HCT116 (cell line): ENCODE data around the gene PKIB. TPM values are rescaled to one million over a fixed set of nuclear protein-coding genes. Genes with fewer than 3 reads are reported as not detected.

Source experiments
- ATAC-seq: fragments of 200-7000 bp; cut with Tn5 transposase; 2 replicates; pipeline ENCODE4 v1.9.1; 2020; ENCODE audit warnings: mild to moderate bottlenecking, moderate library complexity
- BruUV-seq: library from RNA; stranded (reverse); fragments of 400-500 nt; replicated peaks from 2 replicates; lab custom pipeline; 2021; lab: Mats Ljungman, UMichigan
- CTCF ChIA-PET: fragments of 300-600 bp; sonication (Branson Sonifier 250); formaldehyde crosslinking; loops from one replicate; lab custom pipeline; 2021; ENCODE audit warnings: antibody characterized with exemption; lab: Charles Lee
- POLR2A ChIA-PET: fragments of 300-600, 350-600 bp; sonication (Branson Sonifier 250); formaldehyde crosslinking; loops from one replicate; lab custom pipeline; 2021; ENCODE audit warnings: antibody characterized with exemption; lab: Charles Lee
- RAD21 ChIA-PET, 2 experiments: fragments of 300-600 bp; sonication (Branson Sonifier 250); formaldehyde crosslinking; loops; one replicate each; lab custom pipeline; 2023; ENCODE audit warnings: low total read pairs in 2 of 2; ENCODE audit not compliant: uncharacterized antibody in 2 of 2, unreplicated experiment in 2 of 2, low non-redundant PET in 1 of 2; lab: Charles Lee
- DNase-seq: peaks from one replicate; pipeline ENCODE4 v3.0.0-alpha.2; 2010; ENCODE audit warnings: low read depth, low spot score
- H2AFZ ChIP-seq: fragments of 200-600 bp; shearing (Covaris generic), sonication (generic); 2 replicates; pipeline ENCODE4 v1.6.1; 2017; ENCODE audit warnings: low read depth, mixed run types, mixed read lengths, antibody characterized with exemption, low read length; ENCODE audit not compliant: poor library complexity, severe bottlenecking
- H3K27ac ChIP-seq: 2 replicates; pipeline ENCODE4 v1.5.1; 2012; ENCODE audit warnings: low read depth, low read length
- H3K27me3 ChIP-seq: fragments of 200-600 bp; sonication (generic); 2 replicates; pipeline ENCODE4 v1.6.1; 2016; ENCODE audit warnings: mixed run types, low read length, mixed read lengths; ENCODE audit not compliant: insufficient read depth
- H3K36me3 ChIP-seq, 2 experiments: fragments of 200-500 bp in 1 of 2; fragments of 200-600 bp in 1 of 2; sonication (Bioruptor generic) in 1 of 2; sonication (generic) in 1 of 2; 2 replicates each; pipeline versions ENCODE4 v1.5.1 to v1.6.1; 2014 to 2016; ENCODE audit warnings: low read length in 2 of 2, inconsistent platforms in 1 of 2, mixed read lengths in 1 of 2, mixed run types in 1 of 2; ENCODE audit not compliant: insufficient read depth in 2 of 2, control insufficient read depth in 1 of 2
- H3K4me1 ChIP-seq, 2 experiments: fragments of 200-600 bp in 1 of 2; sonication (generic) in 1 of 2; 2 replicates each; pipeline versions ENCODE4 v1.5.1 to v1.6.1; 2012 to 2017; ENCODE audit warnings: low read length in 2 of 2, inconsistent platforms in 1 of 2, mild to moderate bottlenecking in 1 of 2, mixed read lengths in 1 of 2, mixed run types in 1 of 2, moderate library complexity in 1 of 2; ENCODE audit not compliant: insufficient read depth in 2 of 2, control insufficient read depth in 1 of 2
- H3K4me2 ChIP-seq: fragments of 200-600 bp; sonication (generic); 2 replicates; pipeline ENCODE4 v1.6.1; 2017; ENCODE audit warnings: mixed run types, low read length, mixed read lengths
- H3K4me3 ChIP-seq, 2 experiments: fragments of 200-600 bp in 1 of 2; sonication (generic) in 1 of 2; replicated peaks in 1 of 2; 2 replicates each; pipeline ENCODE4 v1.5.1; 2011 to 2016; ENCODE audit warnings: low read length in 2 of 2, control low read depth in 1 of 2, low read depth in 1 of 2, mild to moderate bottlenecking in 1 of 2, mixed read lengths in 1 of 2, mixed run types in 1 of 2
- H3K79me2 ChIP-seq: fragments of 200-600 bp; sonication (generic); 2 replicates; pipeline ENCODE4 v1.6.1; 2017; ENCODE audit warnings: mild to moderate bottlenecking, mixed run types, low read length, moderate library complexity, mixed read lengths; ENCODE audit not compliant: insufficient read depth
- H3K9ac ChIP-seq: fragments of 200-600 bp; sonication (generic); 2 replicates; pipeline ENCODE4 v1.6.1; 2016; ENCODE audit warnings: low read length, mixed read lengths
- H3K9me2 ChIP-seq: fragments of 200-600 bp; sonication (generic), shearing (Covaris generic); 2 replicates; pipeline ENCODE4 v1.6.1; 2017; ENCODE audit warnings: mixed run types, mild to moderate bottlenecking, moderate library complexity; ENCODE audit not compliant: insufficient read depth
- H3K9me3 ChIP-seq, 2 experiments: fragments of 200-500 bp in 1 of 2; fragments of 200-600 bp in 1 of 2; sonication (Bioruptor generic) in 1 of 2; sonication (generic) in 1 of 2; 2 replicates each; pipeline ENCODE4 v1.6.1; 2014 to 2017; ENCODE audit warnings: low read length in 2 of 2, mixed read lengths in 2 of 2, inconsistent platforms in 1 of 2, low read depth in 1 of 2, mild to moderate bottlenecking in 1 of 2, mixed run types in 1 of 2, moderate library complexity in 1 of 2; ENCODE audit not compliant: control insufficient read depth in 1 of 2, insufficient read depth in 1 of 2
- H4K20me1 ChIP-seq: fragments of 200-600 bp; sonication (generic), shearing (Covaris generic); 2 replicates; pipeline ENCODE4 v1.6.1; 2017; ENCODE audit warnings: mixed run types, mild to moderate bottlenecking, moderate library complexity; ENCODE audit not compliant: insufficient read depth
- ATF3 ChIP-seq: IDR thresholded peaks from 2 replicates; pipeline ENCODE4 v1.6.1; 2012
- CBX3 ChIP-seq: IDR thresholded peaks from 2 replicates; pipeline ENCODE4 v1.6.1; 2012; ENCODE audit warnings: low read depth
- CTCF ChIP-seq, 3 experiments: fragments of 200-600 bp in 1 of 3; sonication (generic) in 1 of 3; IDR thresholded peaks in 2 of 3; conservative IDR thresholded peaks in 1 of 3; 2 replicates each; pipeline ENCODE4 v1.5.1; 2012 to 2017; ENCODE audit warnings: low read depth in 2 of 3, low read length in 2 of 3, antibody characterized with exemption in 1 of 3, borderline replicate concordance in 1 of 3, control low read depth in 1 of 3, mild to moderate bottlenecking in 1 of 3, mixed read lengths in 1 of 3, mixed run types in 1 of 3, moderate library complexity in 1 of 3; ENCODE audit not compliant: insufficient read depth in 1 of 3
- EGR1 ChIP-seq: IDR thresholded peaks from 2 replicates; pipeline ENCODE4 v1.6.1; 2012; ENCODE audit warnings: low read depth
- EZH2phosphoT487 ChIP-seq: fragments of 200-600 bp; IDR thresholded peaks from 2 replicates; pipeline ENCODE4 v1.6.1; 2018; ENCODE audit warnings: antibody characterized with exemption, borderline replicate concordance
- FOSL1 ChIP-seq: IDR thresholded peaks from 2 replicates; pipeline ENCODE4 v1.6.1; 2012; ENCODE audit warnings: low read depth
- JUND ChIP-seq: IDR thresholded peaks from 2 replicates; pipeline ENCODE4 v1.6.1; 2012
- RAD21 ChIP-seq: IDR thresholded peaks from 2 replicates; pipeline ENCODE4 v1.6.1; 2012; ENCODE audit warnings: low read depth, mild to moderate bottlenecking
- REST ChIP-seq: IDR thresholded peaks from 2 replicates; pipeline ENCODE4 v1.6.1; 2012; ENCODE audit warnings: low read depth
- SIN3A ChIP-seq: IDR thresholded peaks from 2 replicates; pipeline ENCODE4 v1.6.1; 2012; ENCODE audit warnings: low read depth
- YY1 ChIP-seq: IDR thresholded peaks from 2 replicates; pipeline ENCODE4 v1.6.1; 2011; ENCODE audit warnings: low read length, low read depth, moderate library complexity, mild to moderate bottlenecking; ENCODE audit not compliant: insufficient replicate concordance; ENCODE audit errors: extremely low read depth
- ZBTB33 ChIP-seq: IDR thresholded peaks from 2 replicates; pipeline ENCODE4 v1.6.1; 2011; ENCODE audit warnings: mild to moderate bottlenecking, low read length, moderate library complexity; ENCODE audit not compliant: insufficient replicate concordance; ENCODE audit errors: extremely low read depth
- ZFX ChIP-seq: fragments of 450-650 bp; IDR thresholded peaks from 2 replicates; pipeline ENCODE4 v1.6.1; 2017
- ZNF274 ChIP-seq: fragments of 200-500 bp; sonication (Bioruptor generic); IDR thresholded peaks from 2 replicates; pipeline ENCODE4 v1.6.1; 2014; ENCODE audit warnings: mild to moderate bottlenecking, low read depth, low read length, inconsistent platforms
- intact Hi-C: fragments of 100-400 bp; cut with micrococcal nuclease; formaldehyde crosslinking; loops from 2 replicates; pipeline ENCODE4 v1.10.0; 2022
- total RNA-seq: library from RNA; stranded (reverse); gene quantifications from one replicate; pipeline ENCODE4 v1.2.1, GENCODE V29; 2021; ENCODE audit not compliant: unreplicated experiment

PKIB gene
- total RNA-seq, 1 experiment from 2014 or later, result 24.0 TPM

- Histone ChIP-seq H3K79me2 (no peaks in the 10 kb centered on the region), H3K36me3 (no peaks in the 10 kb centered on the region), H3K9me2 (no peaks in the 10 kb centered on the region), H3K4me1 (no peaks in the 10 kb centered on the region), H3K27me3 (no peaks in the 10 kb centered on the region), H3K27ac (no peak overlapping the region), H3K9me3 (no peaks in the 10 kb centered on the region), H3K9ac (no peak overlapping the region), H4K20me1 (no peaks in the 10 kb centered on the region), H3K4me3 (no peak overlapping the region), H2AFZ (no peak overlapping the region), H3K4me2 (no peak overlapping the region)
- no TSS peak for BruUV-seq
- no peak for ATAC-seq
- CTCF ChIA-PET, result no interaction called here
- POLR2A ChIA-PET, result no interaction called here
- no peak for DNase-seq
- intact Hi-C loops, result no loop called here
- no peak for TF ChIP-seq CBX3
- no peak for TF ChIP-seq SIN3A
- no peak for TF ChIP-seq ZFX
- TF ChIP-seq ATF3, result no peak
- no peak for TF ChIP-seq JUND
- TF ChIP-seq REST, result no peak
- no peak for TF ChIP-seq EZH2phosphoT487
- no peak for TF ChIP-seq ZNF274
- no peak for TF ChIP-seq YY1
- no peak for TF ChIP-seq FOSL1
- TF ChIP-seq EGR1, result no peak
- TF ChIP-seq RAD21, result no peak
- no peak for TF ChIP-seq CTCF (IDR thresholded peaks at IDR 0.05 in 2 of 3, conservative IDR thresholded peaks at IDR 0.05 in 1 of 3; ENCODE audit: borderline replicate concordance in 1 of 3, insufficient read depth in 1 of 3, low read depth in 2 of 3, low read length in 2 of 3)
- no peak for TF ChIP-seq ZBTB33
- RAD21 ChIA-PET, result no interaction called here
Observed at GRCh38 chr6:122753688-122754056, 143.5 kb downstream of the PKIB start.
